HG02970 (cell line): ENCODE measurements around the gene NFE2L2.
"Not testable (repeated sequence)": the region's sequence is repeated elsewhere in the genome, so short reads cannot be mapped to it uniquely, and the experiment has no call there.

Experiments used
- ATAC-seq: cut with Tn5 transposase; IDR thresholded peaks from one replicate; pipeline ENCODE4 v1.9.1; 2021; ENCODE audit warnings: mild to moderate bottlenecking, moderate library complexity, moderate number of reproducible peaks; ENCODE audit not compliant: unreplicated experiment, low FRiP score

Gene NFE2L2

DNA sequence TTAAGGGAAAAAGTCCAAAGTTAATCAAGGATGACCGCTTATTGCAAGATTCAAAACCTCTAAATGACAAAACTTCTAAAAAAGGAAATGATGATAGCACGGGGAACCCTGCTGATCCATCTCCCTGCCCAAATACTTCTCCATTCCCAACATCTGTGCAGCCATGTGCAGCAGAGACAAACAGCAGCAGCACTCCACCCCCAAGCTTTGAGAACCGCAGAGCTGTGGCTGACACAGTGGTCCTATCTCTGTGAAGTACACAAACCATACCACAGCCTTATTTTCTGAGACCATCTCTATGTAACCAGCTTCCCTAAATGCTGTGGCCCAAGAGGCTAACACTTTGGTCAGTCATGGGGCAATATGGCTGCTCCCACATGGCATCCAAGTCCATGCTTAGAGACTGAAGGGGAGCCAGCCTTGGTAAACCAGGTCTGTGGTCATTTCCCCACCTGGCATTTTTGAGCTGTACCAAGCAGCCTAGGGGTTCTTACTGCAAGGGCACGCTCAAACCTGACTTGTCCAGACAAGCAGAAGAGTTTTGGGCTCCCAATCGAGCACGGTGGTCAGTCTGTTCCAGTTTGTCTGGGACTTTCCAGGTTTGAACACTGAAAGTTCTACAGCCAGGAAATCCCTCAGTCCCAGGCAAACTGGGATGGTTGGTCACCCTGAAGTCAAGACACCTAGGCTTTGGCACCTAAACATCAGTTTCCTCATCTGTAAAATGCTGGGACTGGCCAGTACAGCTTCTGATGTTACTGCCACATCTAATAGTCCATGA, 17.1 kb upstream of the NFE2L2 start:
- ATAC-seq = no peak

DNA sequence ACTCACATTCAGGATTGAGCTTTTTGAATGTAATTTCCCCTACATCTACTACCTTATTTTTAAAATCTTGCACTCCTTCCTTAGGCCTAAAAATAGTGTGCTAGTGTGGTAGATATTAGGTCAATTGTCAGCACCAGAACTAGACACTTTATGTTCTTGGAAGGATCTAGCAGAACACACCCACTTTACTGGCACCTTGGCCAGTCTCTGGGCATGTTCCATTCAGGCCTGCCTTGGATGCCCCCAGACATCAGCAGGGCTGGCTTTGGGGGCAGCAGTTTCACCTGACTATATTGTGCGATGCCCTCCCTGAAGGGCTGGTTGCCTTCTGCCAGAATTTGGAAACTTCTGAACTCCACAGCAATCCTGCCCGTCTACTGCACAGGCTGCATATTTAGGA, 15.3 kb upstream of the NFE2L2 start:
- ATAC-seq = no peak

- ATAC-seq = no peak
These were observed 11.2 kb upstream of the NFE2L2 start for GRCh38 chr2:177275743-177276055.

GRCh38 chr2:177275040-177275742, 10.7 kb upstream of the NFE2L2 start:
- no peak for ATAC-seq

GRCh38 chr2:177273408-177273807, 8.9 kb upstream of the NFE2L2 start:
- no peak for ATAC-seq

- ATAC-seq = no peak
These were observed 8.2 kb upstream of the NFE2L2 start for GRCh38 chr2:177272765-177273164.

GRCh38 chr2:177271981-177272666, 7.6 kb upstream of the NFE2L2 start:
- ATAC-seq = no peak

DNA sequence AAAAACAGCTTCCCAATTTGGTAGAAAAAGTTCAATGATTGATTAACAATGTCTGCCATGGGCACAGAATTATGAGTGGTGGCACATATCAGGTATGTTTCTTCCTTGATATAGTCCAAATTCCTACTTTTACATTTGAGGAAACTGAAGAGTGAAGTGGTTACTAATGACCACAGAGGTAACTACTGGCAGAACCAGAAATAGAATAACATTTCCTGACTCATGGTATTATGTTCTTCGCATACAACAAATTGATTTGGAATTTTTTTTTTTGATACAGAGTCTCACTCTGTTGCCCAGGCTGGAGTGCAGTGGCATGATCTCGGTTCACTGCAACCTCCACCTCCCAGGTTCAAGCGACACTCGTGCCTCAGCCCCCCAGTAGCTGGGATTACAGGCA, 6.0 kb upstream of the NFE2L2 start:
- ATAC-seq = no peak

GRCh38 chr2:177268901-177269300, 4.4 kb upstream of the NFE2L2 start:
- no peak for ATAC-seq

DNA sequence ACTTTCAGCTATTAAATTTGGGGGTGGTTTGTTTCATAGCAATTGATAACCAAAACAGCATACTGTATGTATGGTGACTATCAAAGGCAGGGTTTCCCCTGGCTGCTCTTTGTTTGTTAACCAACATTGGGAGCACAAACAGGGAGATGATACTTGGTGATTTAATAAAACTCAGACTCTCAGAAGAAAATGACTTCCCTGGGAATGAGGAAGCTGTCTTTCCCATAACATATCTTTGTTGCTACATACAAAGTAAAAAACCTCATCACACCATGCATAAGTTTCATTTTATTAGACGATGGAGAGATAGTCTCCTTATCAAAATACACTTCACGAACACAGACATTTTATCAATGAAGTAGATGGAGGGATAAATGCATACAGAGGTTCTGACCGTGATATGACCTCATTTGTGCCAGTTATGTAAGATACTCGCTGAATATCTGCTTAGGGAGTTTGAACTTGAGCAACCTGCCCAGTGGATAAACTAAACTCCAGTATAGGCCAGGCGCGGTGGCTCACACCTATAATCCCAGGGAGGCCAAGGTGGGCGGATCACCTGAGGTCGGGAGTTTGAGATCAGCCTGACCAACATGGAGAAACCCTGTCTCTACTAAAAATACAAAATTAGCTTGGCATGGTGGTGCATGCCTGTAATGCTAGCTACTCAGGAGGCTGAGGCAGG, 3.8 kb upstream of the NFE2L2 start:
- ATAC-seq = no peak

DNA sequence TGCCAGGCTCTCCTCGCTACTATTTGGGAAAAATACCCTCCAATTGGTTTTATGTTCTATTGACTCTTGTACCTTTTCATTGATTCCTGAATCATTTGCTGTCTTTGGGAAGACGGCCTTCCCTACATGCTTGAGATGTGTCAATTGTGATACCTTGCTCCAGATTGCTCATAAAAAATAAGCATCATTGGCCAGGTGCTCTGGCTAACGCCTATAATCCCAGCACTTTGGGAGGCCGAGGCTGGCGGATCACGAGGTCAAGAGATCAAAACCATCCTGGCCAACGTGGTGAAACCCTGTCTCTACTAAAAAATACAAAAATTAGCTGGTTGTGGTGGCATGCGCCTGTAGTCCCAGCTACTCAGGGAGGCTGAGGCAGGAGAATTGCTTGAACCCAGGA, 2.4 kb upstream of the NFE2L2 start:
- not testable (repeated sequence) for ATAC-seq

- no peak for ATAC-seq
These were observed 1.6 kb upstream of the NFE2L2 start for GRCh38 chr2:177265824-177266817.

- ATAC-seq = no peak
These were observed 276 bp downstream of the NFE2L2 start for GRCh38 chr2:177264209-177264692.

DNA sequence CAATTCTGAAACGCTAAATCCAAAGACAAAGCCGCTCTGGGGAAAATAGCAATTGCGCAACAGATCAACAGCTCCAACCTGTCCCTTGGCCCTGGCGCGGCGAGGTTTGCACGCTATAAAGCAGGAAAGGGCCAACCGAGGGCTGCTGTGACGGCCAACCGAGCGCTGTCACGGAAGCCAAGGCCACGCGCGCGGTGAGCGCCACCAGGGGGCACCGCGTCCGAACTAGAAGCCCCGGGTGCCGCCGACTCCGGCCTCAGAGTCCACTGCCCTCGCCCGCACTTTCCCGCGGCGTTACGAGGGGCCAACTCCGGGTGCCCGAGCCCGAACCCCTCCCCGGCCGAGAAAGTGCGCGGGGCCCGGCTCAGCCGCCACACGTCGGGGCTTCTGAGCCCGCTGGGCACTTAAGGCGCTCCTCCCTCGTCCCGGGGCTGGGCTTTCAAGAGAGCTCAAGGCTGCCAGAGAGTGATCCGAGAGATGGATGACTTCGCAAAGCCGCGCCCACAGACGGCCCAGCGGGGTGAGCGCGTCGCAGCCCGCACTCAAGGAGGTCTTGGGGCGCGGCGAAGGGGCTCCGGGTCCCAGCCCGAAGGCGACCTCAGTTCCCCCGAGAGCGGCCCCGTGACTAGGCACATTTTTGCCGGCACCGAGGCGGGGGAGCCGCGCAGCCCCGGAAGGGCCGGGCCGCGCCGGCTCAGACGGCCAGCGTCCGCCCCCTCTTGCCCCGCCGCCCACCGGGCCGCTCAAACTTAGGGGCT, 897 bp downstream of the NFE2L2 start:
- peak; percentile 49 for ATAC-seq

DNA sequence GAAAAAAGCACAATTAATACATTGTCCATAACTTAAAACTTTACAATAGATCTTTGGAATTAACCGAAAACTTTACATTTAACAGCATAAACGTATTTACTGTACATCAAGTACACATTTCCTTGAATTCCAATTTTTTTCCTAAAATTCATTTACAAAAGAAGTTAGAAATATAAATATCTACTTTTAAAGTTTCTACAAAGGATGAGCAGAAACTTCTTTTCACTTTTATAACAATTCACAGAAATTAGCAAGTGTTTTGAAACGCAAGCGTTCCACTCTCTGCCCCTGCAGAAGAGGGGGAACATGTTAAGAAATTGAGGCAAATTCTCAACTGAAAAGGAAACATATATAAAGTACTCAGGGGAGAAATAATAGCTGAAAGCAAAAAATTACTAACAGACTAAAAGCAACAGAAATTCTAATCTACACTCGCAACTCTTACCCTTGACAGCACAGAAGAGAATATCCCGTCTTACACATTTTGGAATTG, 1.5 kb downstream of the NFE2L2 start:
- ATAC-seq = no peak

GRCh38 chr2:177262092-177262491, 2.4 kb downstream of the NFE2L2 start:
- ATAC-seq = no peak

GRCh38 chr2:177261116-177262060, 3.1 kb downstream of the NFE2L2 start:
- no peak for ATAC-seq

DNA sequence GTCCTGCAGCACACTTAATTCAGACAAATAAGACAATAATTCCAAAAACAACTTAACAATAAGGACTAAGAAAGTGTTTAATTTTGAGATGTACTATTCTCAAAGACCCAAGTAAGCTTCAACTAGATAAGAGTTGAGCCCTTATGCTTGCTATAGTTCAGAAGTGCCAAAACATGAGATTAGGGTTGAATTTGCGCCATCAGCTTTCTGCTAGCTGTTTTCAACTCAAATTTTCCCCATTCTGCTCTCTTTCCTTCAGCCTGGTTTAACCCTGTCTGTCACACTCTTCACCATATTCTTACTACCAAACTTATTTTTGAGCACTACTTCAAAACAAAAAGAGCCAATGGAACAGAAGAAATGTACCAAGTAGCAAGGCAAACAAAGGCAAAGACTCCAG, 4.1 kb downstream of the NFE2L2 start:
- no peak for ATAC-seq
